ENCODE results near the gene PLCXD1.
"Not testable (repeated sequence)": the region's sequence is repeated elsewhere in the genome, so short reads cannot be mapped to it uniquely, and the experiment has no call there.

The PLCXD1 gene

DNA sequence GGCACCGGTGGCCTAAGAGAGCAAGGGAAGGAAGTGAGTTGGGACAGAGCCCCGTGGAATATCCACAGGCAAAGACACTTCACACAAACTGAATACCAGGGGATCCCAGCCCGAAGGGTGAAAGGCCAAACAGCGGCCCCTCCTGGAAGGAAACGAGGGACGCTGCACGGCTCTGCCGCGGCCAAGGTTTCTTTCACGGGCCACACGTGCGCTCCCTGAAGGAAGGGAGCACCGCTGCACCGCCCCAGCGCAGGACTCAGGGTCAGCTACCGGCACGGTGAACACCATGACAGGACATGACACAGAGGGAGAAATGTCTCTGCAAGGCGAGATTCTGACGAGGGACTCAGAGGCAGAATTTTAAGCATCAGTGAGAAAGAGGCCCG, 69.0 kb downstream of the PLCXD1 start:
- no peak for DNase-seq (ENCODE audit: low read depth)
- no peak overlapping the region for H3K4me3 ChIP-seq (ENCODE audit: low read depth, low read length)
- TF ChIP-seq, protein P1, sequence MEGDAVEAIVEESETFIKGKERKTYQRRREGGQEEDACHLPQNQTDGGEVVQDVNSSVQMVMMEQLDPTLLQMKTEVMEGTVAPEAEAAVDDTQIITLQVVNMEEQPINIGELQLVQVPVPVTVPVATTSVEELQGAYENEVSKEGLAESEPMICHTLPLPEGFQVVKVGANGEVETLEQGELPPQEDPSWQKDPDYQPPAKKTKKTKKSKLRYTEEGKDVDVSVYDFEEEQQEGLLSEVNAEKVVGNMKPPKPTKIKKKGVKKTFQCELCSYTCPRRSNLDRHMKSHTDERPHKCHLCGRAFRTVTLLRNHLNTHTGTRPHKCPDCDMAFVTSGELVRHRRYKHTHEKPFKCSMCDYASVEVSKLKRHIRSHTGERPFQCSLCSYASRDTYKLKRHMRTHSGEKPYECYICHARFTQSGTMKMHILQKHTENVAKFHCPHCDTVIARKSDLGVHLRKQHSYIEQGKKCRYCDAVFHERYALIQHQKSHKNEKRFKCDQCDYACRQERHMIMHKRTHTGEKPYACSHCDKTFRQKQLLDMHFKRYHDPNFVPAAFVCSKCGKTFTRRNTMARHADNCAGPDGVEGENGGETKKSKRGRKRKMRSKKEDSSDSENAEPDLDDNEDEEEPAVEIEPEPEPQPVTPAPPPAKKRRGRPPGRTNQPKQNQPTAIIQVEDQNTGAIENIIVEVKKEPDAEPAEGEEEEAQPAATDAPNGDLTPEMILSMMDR (IDR thresholded peaks at IDR 0.05; ENCODE audit: low read depth, low read length, missing control alignments) = no peak

DNA sequence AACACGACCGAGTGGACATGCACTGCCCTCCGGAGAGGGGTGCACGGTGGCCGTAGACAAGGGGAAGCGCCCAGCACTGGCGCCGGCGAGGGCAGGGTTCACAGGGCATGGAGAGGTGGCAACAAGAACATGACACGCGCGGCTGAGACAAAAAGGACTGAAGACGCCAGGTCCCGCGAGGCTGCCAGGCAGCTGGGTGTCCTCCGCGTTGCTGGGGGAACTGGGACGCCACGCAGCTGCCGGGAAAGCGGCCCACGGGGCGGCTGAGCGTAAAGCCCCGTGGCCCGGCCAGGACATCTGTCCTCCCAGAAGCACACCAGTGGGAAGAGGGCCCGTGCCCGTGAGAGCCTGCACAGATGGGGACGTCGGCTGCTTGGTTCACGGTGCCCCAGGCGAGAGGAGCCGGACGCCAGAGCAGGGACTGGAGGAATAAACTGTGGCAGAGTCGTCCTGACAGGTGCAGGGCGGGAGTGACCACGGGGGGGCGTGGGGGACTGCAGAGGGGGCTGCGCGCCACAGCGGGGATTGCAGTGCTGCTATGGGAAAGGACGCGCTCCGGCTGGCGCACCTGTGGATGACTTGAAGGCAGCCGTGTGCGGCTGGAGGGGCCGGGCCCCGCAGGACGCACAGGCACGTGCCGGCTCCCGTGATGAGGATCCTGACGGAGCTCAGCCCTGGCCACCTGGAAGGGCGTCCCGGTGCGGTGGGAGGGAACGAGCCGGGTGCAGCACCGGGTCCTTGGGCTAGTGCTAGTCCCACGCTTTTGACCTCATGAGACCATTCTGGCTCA, 69.5 kb downstream of the PLCXD1 start:
- no peak overlapping the region for H3K4me3 ChIP-seq (ENCODE audit: low read depth, low read length)
- DNase-seq (ENCODE audit: low read depth) = no peak
- TF ChIP-seq, protein P1 (IDR thresholded peaks at IDR 0.05; ENCODE audit: low read depth, low read length, missing control alignments) = no peak

DNA sequence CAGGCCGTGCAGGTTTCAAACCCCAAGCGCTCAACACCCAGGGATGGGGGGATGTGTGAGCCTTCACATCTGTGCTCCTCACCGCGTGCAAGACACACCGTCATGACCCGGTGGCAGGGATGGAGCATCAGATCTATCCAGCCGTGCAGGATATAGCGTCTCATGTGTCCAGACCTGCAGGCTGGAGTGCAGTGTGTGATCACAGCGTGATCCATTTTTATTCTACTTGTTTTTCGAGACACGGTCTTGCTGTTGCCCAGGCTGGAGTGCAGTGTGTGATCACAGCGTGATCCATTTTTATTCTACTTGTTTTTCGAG, 70.1 kb downstream of the PLCXD1 start:
- not testable (repeated sequence) for H3K4me3 ChIP-seq (ENCODE audit: low read depth, low read length); DNase-seq (ENCODE audit: low read depth)

DNA sequence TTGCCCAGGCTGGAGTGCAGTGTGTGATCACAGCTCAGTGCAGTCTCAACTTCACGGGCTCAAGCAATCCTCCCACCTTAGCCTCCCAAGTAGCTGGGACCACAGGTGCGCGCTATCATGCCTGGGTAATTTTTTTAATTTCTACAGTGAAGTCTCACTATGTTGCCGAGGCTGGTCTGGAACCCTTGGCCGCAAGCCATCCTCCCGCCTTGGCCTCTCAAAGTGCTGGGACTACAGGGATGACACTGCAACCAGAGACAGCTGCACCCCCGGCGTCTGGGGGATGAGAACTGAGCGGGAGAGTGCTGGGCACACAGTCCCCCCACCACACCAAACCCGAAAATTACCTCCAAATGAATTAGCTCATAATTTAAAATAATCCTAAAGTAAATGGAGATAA, 70.6 kb downstream of the PLCXD1 start:
- TF ChIP-seq, protein P1 (IDR thresholded peaks at IDR 0.05; ENCODE audit: low read depth, low read length, missing control alignments) = no peak
- no peak overlapping the region for H3K4me3 ChIP-seq (ENCODE audit: low read depth, low read length)
- DNase-seq (ENCODE audit: low read depth) = no peak

DNA sequence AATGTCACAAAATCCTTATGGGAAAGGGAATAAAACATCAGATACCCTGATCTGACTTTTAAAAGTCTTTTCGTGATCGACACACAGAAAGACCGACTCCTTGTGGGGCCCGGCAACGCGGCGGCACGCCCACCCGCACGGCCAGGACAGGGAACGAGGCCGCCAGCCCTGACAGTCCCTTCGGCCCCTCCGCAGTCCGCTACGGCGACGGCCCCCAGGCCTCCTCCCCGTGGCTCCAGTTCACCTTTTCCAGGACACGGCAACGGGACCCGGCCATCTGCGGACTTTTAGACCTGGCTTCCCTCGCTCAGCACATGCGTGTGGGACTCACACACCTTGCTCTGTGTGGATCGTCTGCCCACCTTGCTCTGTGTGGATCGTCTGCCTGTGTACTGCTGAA, 71.0 kb downstream of the PLCXD1 start:
- DNase-seq (ENCODE audit: low read depth) = no peak
- TF ChIP-seq, protein P1 (IDR thresholded peaks at IDR 0.05; ENCODE audit: low read depth, low read length, missing control alignments) = no peak
- H3K4me3 ChIP-seq (ENCODE audit: low read depth, low read length) = no peak overlapping the region

DNA sequence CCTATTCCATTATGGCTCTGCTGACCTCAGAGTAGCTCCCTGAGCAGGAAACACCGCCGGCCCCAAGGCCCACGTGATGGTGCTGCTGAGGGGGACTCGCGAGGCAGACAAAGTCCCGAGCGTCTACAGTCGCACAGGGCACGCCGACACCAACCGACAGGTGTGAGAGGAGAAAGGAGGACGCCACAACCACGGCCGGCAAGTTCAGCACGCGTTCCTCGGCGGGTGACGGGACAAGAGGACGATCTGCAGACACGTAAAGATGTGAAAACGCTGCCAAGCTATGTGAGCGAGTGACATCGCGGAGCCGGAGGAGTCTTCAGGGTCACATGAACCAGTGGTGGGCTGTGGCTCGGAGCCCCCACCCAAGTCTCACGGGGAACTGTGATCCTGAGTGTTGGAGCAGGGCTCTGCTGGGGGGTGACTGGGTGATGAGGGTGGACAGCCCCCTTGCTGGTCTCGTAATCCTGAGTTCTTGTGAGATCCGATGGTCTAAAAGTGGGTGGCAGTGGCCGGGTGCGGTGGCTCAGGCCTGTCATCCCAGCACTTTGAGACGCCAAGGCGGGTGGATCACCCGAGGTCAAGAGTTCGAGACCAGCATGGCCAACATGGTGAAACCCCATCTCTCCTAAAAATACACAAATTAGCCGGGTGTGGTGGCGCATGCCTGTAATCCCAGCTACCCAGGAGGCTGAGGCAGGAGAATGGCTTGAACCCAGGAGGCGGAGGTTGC, 71.6 kb downstream of the PLCXD1 start:
- TF ChIP-seq, protein P1 (IDR thresholded peaks at IDR 0.05; ENCODE audit: low read depth, low read length, missing control alignments) = no peak
- no peak for DNase-seq (ENCODE audit: low read depth)
- H3K4me3 ChIP-seq (ENCODE audit: low read depth, low read length) = no peak overlapping the region
